Activated naive CD4-positive, alpha-beta T cell treated with anti-CD3 and anti-CD28 coated beads for 36 hours (primary cell): ENCODE data around the gene TULP3. TPM values are rescaled to one million over a fixed set of nuclear protein-coding genes. Genes with fewer than 3 reads are reported as not detected.

ENCODE experiments used
- CTCF ChIA-PET: fragments of 350-600 bp; sonication (Branson Sonifier 250); formaldehyde crosslinking; loops from one replicate; lab custom pipeline; 2021; ENCODE audit warnings: antibody characterized with exemption; lab: Charles Lee
- DNase-seq: peaks from one replicate; pipeline ENCODE4 v3.0.0-alpha.2; 2020
- H3K27ac Mint-ChIP-seq: one replicate; pipeline ENCODE4 v1.8.0; 2021; ENCODE audit warnings: mild to moderate bottlenecking, mixed read lengths
- H3K27me3 Mint-ChIP-seq: one replicate; pipeline ENCODE4 v1.8.0; 2021; ENCODE audit warnings: low read depth, mixed read lengths
- H3K36me3 Mint-ChIP-seq: one replicate; pipeline ENCODE4 v1.8.0; 2021; ENCODE audit warnings: low read depth, mixed read lengths
- H3K4me1 Mint-ChIP-seq: one replicate; pipeline ENCODE4 v1.8.0; 2021; ENCODE audit warnings: low read depth, mixed read lengths
- H3K4me3 Mint-ChIP-seq: one replicate; pipeline ENCODE4 v1.8.0; 2021; ENCODE audit warnings: mild to moderate bottlenecking, moderate library complexity, mixed read lengths
- H3K9me3 Mint-ChIP-seq: one replicate; pipeline ENCODE4 v1.8.0; 2021; ENCODE audit warnings: mixed read lengths
- intact Hi-C: fragments of 100-400 bp; cut with micrococcal nuclease; formaldehyde crosslinking; loops from one replicate; pipeline ENCODE4 v1.15.1; 2023
- total RNA-seq, 2 experiments: library from RNA; stranded (reverse); gene quantifications; one replicate each; pipeline ENCODE4 v1.2.3, GENCODE V29; 2021

TULP3 gene
- total RNA-seq, 2 experiments from 2014 or later: 4.1 to 4.4 TPM

GRCh38 chr12:2940564-2940963, 49.9 kb downstream of the TULP3 start:
- no peak overlapping the region for H3K27ac Mint-ChIP-seq
- H3K4me1 Mint-ChIP-seq: peaks cover 2% of the 10 kb centered on the region
- CTCF ChIA-PET: interaction anchor here (0.6 kb wide), 1 partner anchor 10 kb away, joined by 3 read pairs; no protein-coding TSS in a partner anchor
- intact Hi-C loops: loop anchor here (5.0 kb wide), 1 partner anchor 102 kb away; no protein-coding TSS in a partner anchor
- H3K4me3 Mint-ChIP-seq: no peak overlapping the region
- H3K27me3 Mint-ChIP-seq: no peaks in the 10 kb centered on the region
- H3K9me3 Mint-ChIP-seq: no peaks in the 10 kb centered on the region
- H3K36me3 Mint-ChIP-seq: no peaks in the 10 kb centered on the region
- no peak for DNase-seq

- no peaks in the 10 kb centered on the region for H3K27me3 Mint-ChIP-seq
- no peak overlapping the region for H3K4me3 Mint-ChIP-seq
- DNase-seq: no peak
- intact Hi-C loops: loop anchor here (5.0 kb wide), 1 partner anchor 101 kb away; no protein-coding TSS in a partner anchor
- H3K36me3 Mint-ChIP-seq: no peaks in the 10 kb centered on the region
- CTCF ChIA-PET: interaction anchor here (1.0 kb wide), 1 partner anchor 89 kb away, joined by 3 read pairs; no protein-coding TSS in a partner anchor
- peaks cover 2% of the 10 kb centered on the region for H3K4me1 Mint-ChIP-seq
- H3K9me3 Mint-ChIP-seq: no peaks in the 10 kb centered on the region
- no peak overlapping the region for H3K27ac Mint-ChIP-seq
Measured at GRCh38 chr12:2941524-2941923, 50.8 kb downstream of the TULP3 start.

GRCh38 chr12:2944401-2945047, 53.8 kb downstream of the TULP3 start:
- peak; percentile 77 for DNase-seq
- Mint-ChIP-seq H3K4me3 (peak overlapping the region; percentile 36), H3K4me1 (peaks cover 2% of the 10 kb centered on the region), H3K36me3 (no peaks in the 10 kb centered on the region), H3K9me3 (no peaks in the 10 kb centered on the region), H3K27ac (no peak overlapping the region), H3K27me3 (peaks cover 3% of the 10 kb centered on the region)
- CTCF ChIA-PET: interaction anchor here (0.6 to 3.1 kb wide), 14 partner anchors 12 to 520 kb away, joined by 3 to 32 read pairs (median 4); no protein-coding TSS in a partner anchor
- intact Hi-C loops: loop anchor here (1.0 to 5.0 kb wide), 4 partner anchors 54 to 253 kb away; partner anchors contain the start of gene TULP3

GRCh38 chr12:2949411-2949810, 58.7 kb downstream of the TULP3 start:
- Mint-ChIP-seq H3K9me3 (no peaks in the 10 kb centered on the region), H3K4me1 (peaks cover 2% of the 10 kb centered on the region), H3K36me3 (no peaks in the 10 kb centered on the region), H3K4me3 (no peak overlapping the region), H3K27ac (no peak overlapping the region), H3K27me3 (peaks cover 3% of the 10 kb centered on the region)
- intact Hi-C loops: no loop called here
- CTCF ChIA-PET: interaction anchor here (0.8 kb wide), 1 partner anchor 33 kb away, joined by 3 read pairs; no protein-coding TSS in a partner anchor
- no peak for DNase-seq

- Mint-ChIP-seq H3K27ac (no peak overlapping the region), H3K4me1 (peaks cover 13% of the 10 kb centered on the region), H3K27me3 (peaks cover 34% of the 10 kb centered on the region), H3K9me3 (no peaks in the 10 kb centered on the region), H3K36me3 (no peaks in the 10 kb centered on the region), H3K4me3 (no peak overlapping the region)
- CTCF ChIA-PET: interaction anchor here (1.1 to 1.5 kb wide), 2 partner anchors 12 to 101 kb away, joined by 3 to 5 read pairs; no protein-coding TSS in a partner anchor
- intact Hi-C loops: loop anchor here (5.0 kb wide), 1 partner anchor 89 kb away; no protein-coding TSS in a partner anchor
- DNase-seq: no peak
Measured at GRCh38 chr12:2955888-2956287, 65.2 kb downstream of the TULP3 start.

- intact Hi-C loops: loop anchor here (5.0 kb wide), 1 partner anchor 91 kb away; no protein-coding TSS in a partner anchor
- H3K4me1 Mint-ChIP-seq: peaks cover 15% of the 10 kb centered on the region
- CTCF ChIA-PET: interaction anchor here (0.7 kb wide), 1 partner anchor 71 kb away, joined by 3 read pairs; no protein-coding TSS in a partner anchor
- H3K4me3 Mint-ChIP-seq: no peak overlapping the region
- H3K9me3 Mint-ChIP-seq: no peaks in the 10 kb centered on the region
- no peak for DNase-seq
- no peak overlapping the region for H3K27ac Mint-ChIP-seq
- no peaks in the 10 kb centered on the region for H3K36me3 Mint-ChIP-seq
- peaks cover 50% of the 10 kb centered on the region for H3K27me3 Mint-ChIP-seq
Measured at GRCh38 chr12:2957816-2958431, 67.2 kb downstream of the TULP3 start.

- H3K27me3 Mint-ChIP-seq: peaks cover 56% of the 10 kb centered on the region
- intact Hi-C loops: loop anchor here (5.0 kb wide), 1 partner anchor 91 kb away; no protein-coding TSS in a partner anchor
- no peaks in the 10 kb centered on the region for H3K9me3 Mint-ChIP-seq
- H3K27ac Mint-ChIP-seq: no peak overlapping the region
- H3K4me3 Mint-ChIP-seq: peak overlapping the region; percentile 75
- DNase-seq: peak; percentile 9
- H3K36me3 Mint-ChIP-seq: no peaks in the 10 kb centered on the region
- peaks cover 15% of the 10 kb centered on the region for H3K4me1 Mint-ChIP-seq
- CTCF ChIA-PET: interaction anchor here (0.6 kb wide), 1 partner anchor 10 kb away, joined by 3 read pairs; no protein-coding TSS in a partner anchor
Measured at GRCh38 chr12:2958432-2959191, 67.9 kb downstream of the TULP3 start.

- H3K27ac Mint-ChIP-seq: no peak within 1 kb of the TSS
- no peak for DNase-seq
- CTCF ChIA-PET: no interaction called here
- peak within 1 kb of the TSS; percentile 75 for H3K4me3 Mint-ChIP-seq
- peaks cover 61% of the 10 kb centered on the region for H3K27me3 Mint-ChIP-seq
- H3K9me3 Mint-ChIP-seq: no peaks in the 10 kb centered on the region
- intact Hi-C loops: loop anchor here (5.0 kb wide), 1 partner anchor 92 kb away; no protein-coding TSS in a partner anchor
- peaks cover 15% of the 10 kb centered on the region for H3K4me1 Mint-ChIP-seq
- no peaks in the 10 kb centered on the region for H3K36me3 Mint-ChIP-seq
Measured at GRCh38 chr12:2959192-2959504, 68.5 kb downstream of the TULP3 start, which contains the start of gene TEAD4. Gene TEAD4 (plus strand): TSS chr12:2959397.

GRCh38 chr12:2959505-2960389, 69.1 kb downstream of the TULP3 start:
- H3K27me3 Mint-ChIP-seq: peaks cover 63% of the 10 kb centered on the region
- intact Hi-C loops: loop anchor here (5.0 kb wide), 2 partner anchors 83 to 92 kb away; no protein-coding TSS in a partner anchor

GRCh38 chr12:2960390-2960956, 69.8 kb downstream of the TULP3 start:
- no peaks in the 10 kb centered on the region for H3K9me3 Mint-ChIP-seq
- CTCF ChIA-PET: interaction anchor here (0.6 kb wide), 1 partner anchor 110 kb away, joined by 3 read pairs; no protein-coding TSS in a partner anchor
- peak overlapping the region; percentile 52 for H3K4me3 Mint-ChIP-seq
- intact Hi-C loops: loop anchor here (5.0 kb wide), 1 partner anchor 82 kb away; no protein-coding TSS in a partner anchor
- H3K27me3 Mint-ChIP-seq: peaks cover 63% of the 10 kb centered on the region
- peaks cover 15% of the 10 kb centered on the region for H3K4me1 Mint-ChIP-seq
- no peak overlapping the region for H3K27ac Mint-ChIP-seq
- DNase-seq: peak; percentile 24
- no peaks in the 10 kb centered on the region for H3K36me3 Mint-ChIP-seq

More at GRCh38 chr12:2959505-2960389, 69.1 kb downstream of the TULP3 start:
- CTCF ChIA-PET: interaction anchor here (0.6 kb wide), 1 partner anchor 110 kb away, joined by 3 read pairs; no protein-coding TSS in a partner anchor
- Mint-ChIP-seq H3K36me3 (no peaks in the 10 kb centered on the region), H3K4me1 (peaks cover 15% of the 10 kb centered on the region), H3K9me3 (no peaks in the 10 kb centered on the region), H3K4me3 (peak overlapping the region; percentile 67), H3K27ac (no peak overlapping the region)
- peak; percentile 11 for DNase-seq
